D721Med (cell line): ENCODE measurements around the gene AHNAK.

Experiments
- DNase-seq: peaks from one replicate; pipeline ENCODE4 v3.0.0; 2011; ENCODE audit warnings: low spot score; ENCODE audit not compliant: insufficient read length
- FAIRE-seq: peaks from 2 replicates; lab custom pipeline; 2011; peaks lifted over from hg19 to GRCh38; lab: Jason Lieb, UNC
- CTCF ChIP-seq: IDR thresholded peaks from 2 replicates; pipeline ENCODE4 v1.5.1; 2012; ENCODE audit warnings: mild to moderate bottlenecking, control low read depth; ENCODE audit not compliant: insufficient read depth; ENCODE audit errors: missing control alignments

The AHNAK gene

GRCh38 chr11:62505440-62506091, 41.0 kb downstream of the AHNAK start:
- FAIRE-seq (no peak), DNase-seq (no peak)
- no peak for TF ChIP-seq CTCF

- TF ChIP-seq CTCF, result no peak
- no peak for DNase-seq
- no peak for FAIRE-seq
Observed at GRCh38 chr11:62505059-62505439, 41.6 kb downstream of the AHNAK start.

- FAIRE-seq, result no peak
- TF ChIP-seq CTCF, result no peak
- DNase-seq, result no peak
Observed at GRCh38 chr11:62504158-62504973, 42.2 kb downstream of the AHNAK start.

DNA sequence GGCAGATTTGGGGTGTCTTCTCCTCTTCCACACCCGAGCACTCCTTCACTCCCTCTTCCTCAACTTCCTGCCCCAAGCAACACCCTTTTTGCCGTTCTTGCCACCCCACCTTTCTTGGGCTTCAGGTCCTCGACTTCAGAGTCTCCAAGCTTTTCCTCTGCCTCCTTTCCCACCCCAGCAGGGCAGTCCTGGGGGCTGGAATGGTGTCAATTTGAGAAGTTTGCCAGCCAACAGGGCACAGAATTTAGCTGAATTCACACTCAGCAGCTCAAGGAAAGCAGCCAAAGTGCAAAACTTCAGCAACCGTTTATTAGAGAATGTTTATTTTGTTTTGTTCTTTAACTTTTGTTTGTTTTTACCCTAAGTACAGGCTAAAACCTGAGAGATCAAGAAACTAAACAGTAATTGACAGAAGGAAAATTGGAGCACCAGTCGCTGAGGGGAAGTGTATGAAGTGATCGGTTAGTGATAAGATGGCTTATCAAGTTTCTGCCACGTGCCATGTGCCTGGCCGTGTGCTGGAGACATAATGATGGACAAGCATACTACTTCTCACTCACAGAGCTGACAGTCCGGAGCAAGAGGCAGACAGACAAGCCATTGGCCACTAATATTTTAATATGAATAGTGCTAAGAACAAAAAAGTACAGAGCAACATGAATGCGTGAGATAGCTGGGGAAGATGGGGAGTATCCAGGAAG, 44.4 kb downstream of the AHNAK start:
- DNase-seq (no peak), FAIRE-seq (no peak)
- no peak for TF ChIP-seq CTCF

- DNase-seq, result no peak
- TF ChIP-seq CTCF, result no peak
Observed at GRCh38 chr11:62501432-62501891, 45.1 kb downstream of the AHNAK start.

DNA sequence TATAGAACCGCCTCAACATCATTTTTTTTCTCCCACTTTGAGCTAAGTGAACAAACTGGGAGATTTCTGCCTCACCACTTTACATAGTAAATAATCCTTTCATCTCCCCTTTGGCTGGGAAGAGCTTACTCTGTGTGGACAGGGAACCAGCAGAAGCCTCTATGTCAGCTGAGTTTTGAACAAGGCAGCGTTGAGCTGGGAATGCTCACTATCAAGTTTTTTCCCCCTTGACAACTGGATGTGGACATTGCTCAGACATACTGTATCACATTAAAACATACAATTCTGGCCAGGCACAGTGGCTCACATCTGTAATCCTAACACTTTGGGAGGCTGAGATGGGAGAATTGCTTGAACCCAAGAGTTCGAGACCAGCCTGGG, 46.0 kb downstream of the AHNAK start:
- no peak for FAIRE-seq
- no peak for DNase-seq
- no peak for TF ChIP-seq CTCF

More at GRCh38 chr11:62501432-62501891, 45.1 kb downstream of the AHNAK start:
- FAIRE-seq, result no peak
